DOHH2 (cell line): Measurements from ENCODE around the gene TBC1D22A.

ENCODE experiments used
- H3F3A ChIP-seq: fragments of 200-600 bp; sonication (generic), shearing (Covaris generic); 2 replicates; pipeline ENCODE4 v1.6.0; 2016; ENCODE audit warnings: antibody characterized with exemption, mild to moderate bottlenecking; ENCODE audit not compliant: control insufficient read depth, insufficient read depth
- H3K27ac ChIP-seq: fragments of 200-600 bp; sonication (generic); 2 replicates; pipeline ENCODE4 v1.5.1; 2014; ENCODE audit warnings: low read depth, mild to moderate bottlenecking, low read length, moderate library complexity
- H3K27me3 ChIP-seq: fragments of 200-600 bp; sonication (generic); 2 replicates; pipeline ENCODE4 v1.6.1; 2014; ENCODE audit warnings: mild to moderate bottlenecking, low read length, mixed read lengths; ENCODE audit not compliant: control insufficient read depth
- H3K36me3 ChIP-seq: fragments of 200-600 bp; sonication (generic); 2 replicates; pipeline ENCODE4 v1.6.1; 2014; ENCODE audit warnings: mild to moderate bottlenecking, low read length, moderate library complexity, mixed read lengths; ENCODE audit not compliant: control insufficient read depth
- H3K4me1 ChIP-seq: fragments of 200-600 bp; sonication (generic); 2 replicates; pipeline ENCODE4 v1.6.1; 2014; ENCODE audit warnings: mild to moderate bottlenecking, low read length, mixed read lengths; ENCODE audit not compliant: control insufficient read depth
- H3K4me2 ChIP-seq: fragments of 200-600 bp; sonication (generic); 2 replicates; pipeline ENCODE4 v1.6.0; 2014; ENCODE audit warnings: mild to moderate bottlenecking, low read length, moderate library complexity
- H3K4me3 ChIP-seq: fragments of 200-600 bp; sonication (generic); 2 replicates; pipeline ENCODE4 v1.5.1; 2014; ENCODE audit warnings: mild to moderate bottlenecking, low read length, mixed read lengths
- H3K79me2 ChIP-seq: fragments of 200-600 bp; sonication (generic); 2 replicates; pipeline ENCODE4 v1.6.1; 2014; ENCODE audit warnings: mild to moderate bottlenecking, low read length, mixed read lengths; ENCODE audit not compliant: control insufficient read depth
- H3K9me2 ChIP-seq: fragments of 200-600 bp; sonication (generic); replicated peaks from 2 replicates; pipeline ENCODE4 v1.6.1; 2014; ENCODE audit warnings: mild to moderate bottlenecking, low read length, mixed read lengths; ENCODE audit not compliant: control insufficient read depth
- H3K9me3 ChIP-seq: fragments of 200-600 bp; sonication (generic); 2 replicates; pipeline ENCODE4 v1.6.1; 2014; ENCODE audit warnings: antibody characterized with exemption, low read length, mixed read lengths; ENCODE audit not compliant: control insufficient read depth, insufficient read depth
- H4K20me1 ChIP-seq: fragments of 200-600 bp; sonication (generic); 2 replicates; pipeline ENCODE4 v1.6.0; 2014; ENCODE audit warnings: low read depth, mild to moderate bottlenecking, antibody characterized with exemption, low read length, moderate library complexity; ENCODE audit not compliant: control insufficient read depth, insufficient read depth
- CTCF ChIP-seq: fragments of 200-600 bp; sonication (generic); IDR thresholded peaks from one replicate; pipeline ENCODE4 v1.5.1; 2014; ENCODE audit warnings: antibody characterized with exemption, mild to moderate bottlenecking, low read depth, low read length; ENCODE audit not compliant: poor library complexity, severe bottlenecking
- EZH2phosphoT487 ChIP-seq: fragments of 200-600 bp; sonication (generic); IDR thresholded peaks from 2 replicates; pipeline ENCODE4 v1.6.1; 2017; ENCODE audit warnings: borderline replicate concordance, mild to moderate bottlenecking, antibody characterized with exemption, low read length, moderate library complexity, mixed read lengths

TBC1D22A gene

GRCh38 chr22:46795845-46796565 is 33.6 kb downstream of the TBC1D22A start:
- H3K36me3 ChIP-seq = peaks cover 95% of the 10 kb centered on the region
- no peaks in the 10 kb centered on the region for H3K27me3 ChIP-seq
- H3K79me2 ChIP-seq = peaks cover 85% of the 10 kb centered on the region
- H3F3A ChIP-seq = no peaks in the 10 kb centered on the region; the same call in none of the 2 replicates
- TF ChIP-seq EZH2phosphoT487 (no peak), CTCF (no peak)
- no peak overlapping the region for H3K4me3 ChIP-seq
- H4K20me1 ChIP-seq = peaks cover 20% of the 10 kb centered on the region; the same call in 1 of the 2 replicates
- H3K4me2 ChIP-seq = no peak overlapping the region
- no peaks in the 10 kb centered on the region for H3K9me3 ChIP-seq
- peaks cover 27% of the 10 kb centered on the region for H3K4me1 ChIP-seq
- no peaks in the 10 kb centered on the region for H3K9me2 ChIP-seq
- H3K27ac ChIP-seq = no peak overlapping the region

- H3F3A ChIP-seq = no peaks in the 10 kb centered on the region; the same call in none of the 2 replicates
- H3K36me3 ChIP-seq = peaks cover 95% of the 10 kb centered on the region
- H4K20me1 ChIP-seq = peaks cover 17% of the 10 kb centered on the region; the same call in 1 of the 2 replicates
- H3K9me2 ChIP-seq = no peaks in the 10 kb centered on the region
- no peak overlapping the region; the same call in 1 of the 2 replicates for H3K27ac ChIP-seq
- H3K4me3 ChIP-seq = no peak overlapping the region
- peaks cover 84% of the 10 kb centered on the region for H3K79me2 ChIP-seq
- H3K4me1 ChIP-seq = peaks cover 20% of the 10 kb centered on the region
- TF ChIP-seq CTCF (no peak), EZH2phosphoT487 (no peak)
- H3K9me3 ChIP-seq = no peaks in the 10 kb centered on the region
- H3K27me3 ChIP-seq = no peaks in the 10 kb centered on the region
- no peak overlapping the region for H3K4me2 ChIP-seq
Measured at GRCh38 chr22:46796566-46797195, 34.2 kb downstream of the TBC1D22A start.

- no peak overlapping the region; the same call in 1 of the 2 replicates for H3K27ac ChIP-seq
- H3K36me3 ChIP-seq = peaks cover 94% of the 10 kb centered on the region
Measured at GRCh38 chr22:46797355-46797754, 34.9 kb downstream of the TBC1D22A start.

More at GRCh38 chr22:46797355-46797754, 34.9 kb downstream of the TBC1D22A start:
- peaks cover 17% of the 10 kb centered on the region; the same call in 1 of the 2 replicates for H4K20me1 ChIP-seq
- TF ChIP-seq CTCF (peak; percentile 49), EZH2phosphoT487 (no peak)
- peaks cover 20% of the 10 kb centered on the region for H3K4me1 ChIP-seq
- H3K9me2 ChIP-seq = no peaks in the 10 kb centered on the region
- no peak overlapping the region for H3K4me2 ChIP-seq
- no peak overlapping the region for H3K4me3 ChIP-seq
- peaks cover 83% of the 10 kb centered on the region for H3K79me2 ChIP-seq
- H3F3A ChIP-seq = no peaks in the 10 kb centered on the region; the same call in none of the 2 replicates
- no peaks in the 10 kb centered on the region for H3K27me3 ChIP-seq
- H3K9me3 ChIP-seq = no peaks in the 10 kb centered on the region
